ENCODE data around the gene TOPBP1.

The TOPBP1 gene

GRCh38 chr3:133700351-133700750 is 38.6 kb upstream of the TOPBP1 start:
- no peaks in the 10 kb centered on the region for H3K9me3 ChIP-seq (ENCODE audit: low read length)
- no peaks in the 10 kb centered on the region for H3K36me3 ChIP-seq (ENCODE audit: insufficient read depth, low read length)
- no peaks in the 10 kb centered on the region for H4K20me1 ChIP-seq (ENCODE audit: insufficient read depth, low read length)
- H3K4me2 ChIP-seq (ENCODE audit: low read length): no peak overlapping the region
- no peak overlapping the region for H3K4me3 ChIP-seq (ENCODE audit: low read depth, low read length, poor library complexity, severe bottlenecking)
- no peak overlapping the region for H3K9ac ChIP-seq (ENCODE audit: low read length)
- no peaks in the 10 kb centered on the region for H3F3A ChIP-seq (ENCODE audit: insufficient read depth, low read length)
- H3K9me2 ChIP-seq (ENCODE audit: low read depth, low read length): no peaks in the 10 kb centered on the region
- H3K27me3 ChIP-seq (ENCODE audit: insufficient read depth, low read length): 0 out of 2 replicates have a peak, but pooled peaks cover 4% of the 10 kb centered on the region
- H2AFZ ChIP-seq (ENCODE audit: low read length): no peak overlapping the region
- TF ChIP-seq CTCF (IDR thresholded peaks at IDR 0.05; ENCODE audit: low read length) (no peak), EZH2 (IDR thresholded peaks at IDR 0.05; ENCODE audit: borderline replicate concordance, low read length) (no peak)
- no peak overlapping the region for H3K27ac ChIP-seq (ENCODE audit: low read depth, low read length, poor library complexity, severe bottlenecking)
- H3K4me1 ChIP-seq (ENCODE audit: insufficient read depth, low read length, severe bottlenecking): no peaks in the 10 kb centered on the region
- H3K79me2 ChIP-seq (ENCODE audit: insufficient read depth, low read length): no peaks in the 10 kb centered on the region

- Histone ChIP-seq H2AFZ (ENCODE audit: low read length) (no peak overlapping the region), H3K9me3 (ENCODE audit: low read length) (no peaks in the 10 kb centered on the region), H3K79me2 (ENCODE audit: insufficient read depth, low read length) (no peaks in the 10 kb centered on the region), H3F3A (ENCODE audit: insufficient read depth, low read length) (no peaks in the 10 kb centered on the region), H3K9me2 (ENCODE audit: low read depth, low read length) (no peaks in the 10 kb centered on the region), H3K4me1 (ENCODE audit: insufficient read depth, low read length, severe bottlenecking) (no peaks in the 10 kb centered on the region), H3K4me3 (ENCODE audit: low read depth, low read length, poor library complexity, severe bottlenecking) (no peak overlapping the region), H3K4me2 (ENCODE audit: low read length) (no peak overlapping the region), H4K20me1 (ENCODE audit: insufficient read depth, low read length) (no peaks in the 10 kb centered on the region), H3K36me3 (ENCODE audit: insufficient read depth, low read length) (no peaks in the 10 kb centered on the region), H3K27ac (ENCODE audit: low read depth, low read length, poor library complexity, severe bottlenecking) (no peak overlapping the region), H3K27me3 (ENCODE audit: insufficient read depth, low read length) (0 out of 2 replicates have a peak, but pooled peaks cover 4% of the 10 kb centered on the region), H3K9ac (ENCODE audit: low read length) (no peak overlapping the region)
- TF ChIP-seq CTCF (IDR thresholded peaks at IDR 0.05; ENCODE audit: low read length) (no peak), EZH2 (IDR thresholded peaks at IDR 0.05; ENCODE audit: borderline replicate concordance, low read length) (no peak)
Measured at GRCh38 chr3:133699903-133700302, 38.2 kb upstream of the TOPBP1 start.

- H3K9me3 ChIP-seq (ENCODE audit: low read length): no peaks in the 10 kb centered on the region
- no peak overlapping the region for H3K4me2 ChIP-seq (ENCODE audit: low read length)
- H3K79me2 ChIP-seq (ENCODE audit: insufficient read depth, low read length): no peaks in the 10 kb centered on the region
- no peaks in the 10 kb centered on the region for H3K4me1 ChIP-seq (ENCODE audit: insufficient read depth, low read length, severe bottlenecking)
- no peaks in the 10 kb centered on the region for H3K36me3 ChIP-seq (ENCODE audit: insufficient read depth, low read length)
- no peaks in the 10 kb centered on the region for H4K20me1 ChIP-seq (ENCODE audit: insufficient read depth, low read length)
- no peak overlapping the region for H2AFZ ChIP-seq (ENCODE audit: low read length)
- no peak for TF ChIP-seq CTCF (IDR thresholded peaks at IDR 0.05; ENCODE audit: low read length)
- no peak for TF ChIP-seq EZH2 (IDR thresholded peaks at IDR 0.05; ENCODE audit: borderline replicate concordance, low read length)
- H3F3A ChIP-seq (ENCODE audit: insufficient read depth, low read length): no peaks in the 10 kb centered on the region
- no peaks in the 10 kb centered on the region for H3K9me2 ChIP-seq (ENCODE audit: low read depth, low read length)
- 0 out of 2 replicates have a peak, but pooled peaks cover 4% of the 10 kb centered on the region for H3K27me3 ChIP-seq (ENCODE audit: insufficient read depth, low read length)
- H3K27ac ChIP-seq (ENCODE audit: low read depth, low read length, poor library complexity, severe bottlenecking): no peak overlapping the region
- H3K4me3 ChIP-seq (ENCODE audit: low read depth, low read length, poor library complexity, severe bottlenecking): no peak overlapping the region
- no peak overlapping the region for H3K9ac ChIP-seq (ENCODE audit: low read length)
Measured at GRCh38 chr3:133699467-133699866, 37.7 kb upstream of the TOPBP1 start.

All from OCI-LY1 (cell line).